Measurements from ENCODE around the gene SERTAD3. TPM values are rescaled to one million over a fixed set of nuclear protein-coding genes. Genes with fewer than 3 reads are reported as not detected.

SERTAD3 gene
- polyA plus RNA-seq, 1 of the 3 experiments (the other 2 are of a cell fraction): 11.3 TPM

DNA sequence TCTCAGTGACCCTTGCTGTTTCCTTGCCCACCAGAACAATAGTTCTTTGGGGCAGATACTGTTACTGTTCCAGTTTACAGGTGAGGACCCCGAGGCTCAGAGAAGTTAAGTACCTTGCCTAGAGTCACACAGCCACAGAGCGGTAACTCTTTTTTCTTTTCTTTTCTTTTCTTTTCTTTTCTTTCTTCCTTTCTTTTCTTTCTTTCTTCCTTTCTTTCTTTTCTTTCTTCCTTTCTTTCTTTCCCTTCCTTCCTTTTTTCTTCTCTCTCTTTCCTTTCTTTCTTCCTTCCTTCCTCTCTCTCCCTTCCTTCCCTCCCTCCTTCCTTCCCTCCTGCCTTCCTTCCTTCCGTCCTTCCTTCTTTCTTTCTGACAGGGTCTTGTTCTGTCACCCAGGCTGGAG lies 26.1 kb downstream of the SERTAD3 start:
- CTCF ChIA-PET: interaction anchor here (0.6 to 1.4 kb wide), 2 partner anchors 27 to 279 kb away, joined by 3 to 4 read pairs; no protein-coding TSS in a partner anchor
- H3K27ac ChIP-seq (ENCODE audit: low read depth in 2 of 2, low read length in 1 of 2): no peak overlapping the region
- H3K4me3 ChIP-seq (ENCODE audit: low read depth in 2 of 2, low read length in 1 of 2): no peak overlapping the region
- TF ChIP-seq FOXM1 (IDR thresholded peaks at IDR 0.05; ENCODE audit: low read depth) (no peak), JUND (IDR thresholded peaks at IDR 0.05) (no peak), FOSL2 (IDR thresholded peaks at IDR 0.05; ENCODE audit: borderline replicate concordance, low read depth) (no peak), RAD21 (IDR thresholded peaks at IDR 0.05; ENCODE audit: low read length) (no peak), NRF1 (IDR thresholded peaks at IDR 0.05; ENCODE audit: low read depth, low read length) (no peak), EP300 (IDR thresholded peaks at IDR 0.05; ENCODE audit: borderline replicate concordance in 1 of 2, low read depth in 1 of 2, low read length in 1 of 2) (no peak), MEF2A (IDR thresholded peaks at IDR 0.05; ENCODE audit: borderline replicate concordance, low read depth) (no peak), EZH2phosphoT487 (IDR thresholded peaks at IDR 0.05; ENCODE audit: borderline replicate concordance, low read depth) (no peak), RXRA (IDR thresholded peaks at IDR 0.05; ENCODE audit: borderline replicate concordance, low read depth) (no peak), ELF1 (IDR thresholded peaks at IDR 0.05) (no peak), RCOR1 (IDR thresholded peaks at IDR 0.05; ENCODE audit: low read length) (no peak)
- TF ChIP-seq, protein P1, sequence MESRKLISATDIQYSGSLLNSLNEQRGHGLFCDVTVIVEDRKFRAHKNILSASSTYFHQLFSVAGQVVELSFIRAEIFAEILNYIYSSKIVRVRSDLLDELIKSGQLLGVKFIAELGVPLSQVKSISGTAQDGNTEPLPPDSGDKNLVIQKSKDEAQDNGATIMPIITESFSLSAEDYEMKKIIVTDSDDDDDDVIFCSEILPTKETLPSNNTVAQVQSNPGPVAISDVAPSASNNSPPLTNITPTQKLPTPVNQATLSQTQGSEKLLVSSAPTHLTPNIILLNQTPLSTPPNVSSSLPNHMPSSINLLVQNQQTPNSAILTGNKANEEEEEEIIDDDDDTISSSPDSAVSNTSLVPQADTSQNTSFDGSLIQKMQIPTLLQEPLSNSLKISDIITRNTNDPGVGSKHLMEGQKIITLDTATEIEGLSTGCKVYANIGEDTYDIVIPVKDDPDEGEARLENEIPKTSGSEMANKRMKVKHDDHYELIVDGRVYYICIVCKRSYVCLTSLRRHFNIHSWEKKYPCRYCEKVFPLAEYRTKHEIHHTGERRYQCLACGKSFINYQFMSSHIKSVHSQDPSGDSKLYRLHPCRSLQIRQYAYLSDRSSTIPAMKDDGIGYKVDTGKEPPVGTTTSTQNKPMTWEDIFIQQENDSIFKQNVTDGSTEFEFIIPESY (IDR thresholded peaks at IDR 0.05; ENCODE audit: borderline replicate concordance, low read depth): no peak
- TF ChIP-seq, protein P2, sequence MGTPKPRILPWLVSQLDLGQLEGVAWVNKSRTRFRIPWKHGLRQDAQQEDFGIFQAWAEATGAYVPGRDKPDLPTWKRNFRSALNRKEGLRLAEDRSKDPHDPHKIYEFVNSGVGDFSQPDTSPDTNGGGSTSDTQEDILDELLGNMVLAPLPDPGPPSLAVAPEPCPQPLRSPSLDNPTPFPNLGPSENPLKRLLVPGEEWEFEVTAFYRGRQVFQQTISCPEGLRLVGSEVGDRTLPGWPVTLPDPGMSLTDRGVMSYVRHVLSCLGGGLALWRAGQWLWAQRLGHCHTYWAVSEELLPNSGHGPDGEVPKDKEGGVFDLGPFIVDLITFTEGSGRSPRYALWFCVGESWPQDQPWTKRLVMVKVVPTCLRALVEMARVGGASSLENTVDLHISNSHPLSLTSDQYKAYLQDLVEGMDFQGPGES (IDR thresholded peaks at IDR 0.05; ENCODE audit: low read depth, low read length): no peak
- TF ChIP-seq, protein P3, sequence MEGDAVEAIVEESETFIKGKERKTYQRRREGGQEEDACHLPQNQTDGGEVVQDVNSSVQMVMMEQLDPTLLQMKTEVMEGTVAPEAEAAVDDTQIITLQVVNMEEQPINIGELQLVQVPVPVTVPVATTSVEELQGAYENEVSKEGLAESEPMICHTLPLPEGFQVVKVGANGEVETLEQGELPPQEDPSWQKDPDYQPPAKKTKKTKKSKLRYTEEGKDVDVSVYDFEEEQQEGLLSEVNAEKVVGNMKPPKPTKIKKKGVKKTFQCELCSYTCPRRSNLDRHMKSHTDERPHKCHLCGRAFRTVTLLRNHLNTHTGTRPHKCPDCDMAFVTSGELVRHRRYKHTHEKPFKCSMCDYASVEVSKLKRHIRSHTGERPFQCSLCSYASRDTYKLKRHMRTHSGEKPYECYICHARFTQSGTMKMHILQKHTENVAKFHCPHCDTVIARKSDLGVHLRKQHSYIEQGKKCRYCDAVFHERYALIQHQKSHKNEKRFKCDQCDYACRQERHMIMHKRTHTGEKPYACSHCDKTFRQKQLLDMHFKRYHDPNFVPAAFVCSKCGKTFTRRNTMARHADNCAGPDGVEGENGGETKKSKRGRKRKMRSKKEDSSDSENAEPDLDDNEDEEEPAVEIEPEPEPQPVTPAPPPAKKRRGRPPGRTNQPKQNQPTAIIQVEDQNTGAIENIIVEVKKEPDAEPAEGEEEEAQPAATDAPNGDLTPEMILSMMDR (IDR thresholded peaks at IDR 0.05): no peak
- H3K79me2 ChIP-seq (ENCODE audit: insufficient read depth): peaks cover 16% of the 10 kb centered on the region
- H3K9me2 ChIP-seq: no peaks in the 10 kb centered on the region
- 80% methylated on average over 3 of the region's 3 CpGs for WGBS (ENCODE audit: low lambda C conversion rate)
- no peak overlapping the region for H3K4me2 ChIP-seq
- H3K9ac ChIP-seq: no peak overlapping the region
- peaks cover 26% of the 10 kb centered on the region for H3F3A ChIP-seq (replicated peaks; ENCODE audit: insufficient read depth)
- H3K4me1 ChIP-seq (ENCODE audit: control insufficient read depth in 1 of 2, insufficient read depth in 2 of 2, low read depth in 1 of 2, low read length in 1 of 2): peaks cover 6 to 10% of the 10 kb centered on the region in 2 experiments; a peak in 3 of 4 replicates
- H4K20me1 ChIP-seq (ENCODE audit: insufficient read depth): no peaks in the 10 kb centered on the region
- no peaks in the 10 kb centered on the region for H3K27me3 ChIP-seq (ENCODE audit: insufficient read depth)
- no peak overlapping the region for H2AFZ ChIP-seq (ENCODE audit: low read depth)
- no peak for DNase-seq
- peaks cover 7 to 11% of the 10 kb centered on the region in 2 experiments for H3K36me3 ChIP-seq (replicated peaks in 1 of 2; ENCODE audit: control insufficient read depth in 1 of 2, insufficient read depth in 2 of 2, low read length in 1 of 2)
- no peaks in the 10 kb centered on the region for H3K9me3 ChIP-seq
- POLR2A ChIA-PET: no interaction called here

Measured in SK-N-SH (cell line).